HG03558 (cell line): ENCODE measurements around the gene GXYLT2.

Experiments
- ATAC-seq: cut with Tn5 transposase; IDR thresholded peaks from one replicate; pipeline ENCODE4 v1.9.1; 2021; ENCODE audit warnings: moderate number of reproducible peaks; ENCODE audit not compliant: unreplicated experiment; ENCODE audit errors: extremely low read depth

The GXYLT2 gene, protein sequence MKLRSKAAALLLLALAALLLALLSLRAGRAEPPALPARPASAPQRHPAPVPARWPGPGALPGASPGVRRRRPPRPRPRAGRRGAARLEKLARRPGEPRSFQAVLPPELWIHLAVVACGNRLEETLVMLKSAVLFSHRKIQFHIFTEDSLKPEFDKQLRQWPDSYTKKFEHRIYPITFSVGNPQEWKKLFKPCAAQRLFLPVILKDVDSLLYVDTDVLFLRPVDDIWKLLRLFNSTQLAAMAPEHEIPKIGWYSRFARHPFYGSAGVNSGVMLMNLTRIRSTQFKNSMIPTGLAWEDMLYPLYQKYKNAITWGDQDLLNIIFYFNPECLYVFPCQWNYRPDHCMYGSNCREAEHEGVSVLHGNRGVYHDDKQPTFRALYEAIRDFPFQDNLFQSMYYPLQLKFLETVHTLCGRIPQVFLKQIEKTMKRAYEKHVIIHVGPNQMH

GRCh38 chr3:72887705-72888545 is at the start of gene GXYLT2:
Gene GXYLT2 (plus strand): TSS chr3:72888046. CDS start chr3:72888234, 188 bp downstream.
- no peak for ATAC-seq

- ATAC-seq = no peak
These were observed 48.8 kb upstream of the GXYLT2 start for GRCh38 chr3:72839057-72839456.

GRCh38 chr3:72844436-72844993 is 43.3 kb upstream of the GXYLT2 start:
- ATAC-seq = peak; percentile 30

GRCh38 chr3:72846166-72846565 is 41.7 kb upstream of the GXYLT2 start:
- no peak for ATAC-seq

DNA sequence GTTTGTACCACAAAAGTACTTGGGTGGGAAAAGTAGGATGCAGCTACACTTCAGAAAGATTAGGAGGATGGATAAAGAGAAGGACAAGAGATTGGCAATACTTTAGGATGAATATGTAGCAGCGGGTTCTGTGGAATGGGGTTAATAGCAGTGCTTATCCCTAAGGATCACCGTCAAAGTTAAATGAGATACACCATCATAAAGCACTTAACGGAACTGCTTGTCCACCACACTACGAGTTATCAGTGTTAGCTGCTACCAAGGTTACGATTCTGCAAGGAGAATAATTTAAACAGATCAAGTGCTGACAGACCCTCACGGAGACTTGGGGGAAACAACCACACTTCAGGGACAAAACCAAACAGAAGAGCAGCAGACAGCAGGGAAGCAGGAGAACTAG is 40.6 kb upstream of the GXYLT2 start:
- ATAC-seq = no peak

GRCh38 chr3:72847751-72848702 is 39.8 kb upstream of the GXYLT2 start, which contains the start of gene SHQ1:
Gene SHQ1 (minus strand): TSS chr3:72848445. CDS start chr3:72848340, 105 bp downstream.
- peak; percentile 59 for ATAC-seq

- ATAC-seq = peak; percentile 19
These were observed 39.2 kb upstream of the GXYLT2 start for GRCh38 chr3:72848703-72849081.

DNA sequence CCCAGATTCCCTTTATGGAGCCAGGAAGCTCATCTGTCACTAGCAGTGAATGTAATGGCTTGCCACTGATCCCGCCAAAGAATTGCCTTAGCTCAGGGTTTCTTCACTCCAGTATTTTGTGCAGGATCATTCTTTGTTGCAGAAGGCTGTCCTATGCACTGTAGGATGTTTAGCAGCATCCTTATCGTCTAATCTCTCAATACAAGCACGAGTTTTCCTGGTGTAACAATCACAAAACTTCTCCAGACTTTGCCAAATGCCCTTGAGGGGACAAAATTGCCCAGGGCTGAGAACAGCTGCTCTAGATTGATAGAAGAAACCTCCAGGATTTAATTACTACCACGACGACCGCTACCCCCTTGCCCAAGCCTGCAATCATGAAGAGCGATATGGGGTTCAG is 32.8 kb upstream of the GXYLT2 start:
- ATAC-seq = no peak

GRCh38 chr3:72860053-72860452 is 27.8 kb upstream of the GXYLT2 start:
- ATAC-seq = no peak

GRCh38 chr3:72860846-72861245 is 27.0 kb upstream of the GXYLT2 start:
- no peak for ATAC-seq

DNA sequence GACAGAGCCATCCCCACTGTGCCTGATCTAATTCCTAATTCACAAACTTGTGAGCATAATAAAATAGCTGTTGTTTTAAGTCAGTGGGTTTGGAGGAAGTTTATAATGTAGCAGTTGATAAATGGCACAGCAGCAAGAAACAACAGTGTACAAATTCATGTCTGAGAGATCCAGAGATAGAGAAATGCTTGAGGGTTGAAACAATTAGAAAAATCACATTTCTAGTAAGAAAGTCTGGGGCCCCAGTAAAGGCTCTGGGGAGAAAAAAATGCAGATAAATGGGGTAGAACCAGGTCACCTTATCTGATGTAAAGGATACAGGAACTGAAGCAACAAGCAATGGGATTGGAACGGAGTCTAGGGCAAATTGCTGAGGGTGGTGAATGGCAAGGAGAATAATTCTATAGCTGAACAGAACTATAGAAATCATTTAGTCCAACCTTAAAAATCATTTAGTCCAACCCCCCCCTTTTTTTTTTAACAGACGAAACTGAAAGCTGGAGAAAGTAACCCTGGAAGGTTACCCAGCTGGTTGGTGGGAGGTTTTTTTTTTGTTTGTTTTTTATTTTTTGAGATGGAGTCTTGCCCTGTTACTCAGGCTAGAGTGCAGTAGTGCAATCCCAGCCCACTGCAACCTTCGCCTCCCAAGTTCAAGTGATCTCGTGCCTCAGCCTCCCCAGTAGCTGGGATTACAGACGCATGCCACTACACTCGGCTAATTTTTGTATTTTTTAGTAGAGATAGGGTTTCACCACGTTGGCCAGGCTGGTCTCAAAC is 25.3 kb upstream of the GXYLT2 start:
- ATAC-seq = no peak

DNA sequence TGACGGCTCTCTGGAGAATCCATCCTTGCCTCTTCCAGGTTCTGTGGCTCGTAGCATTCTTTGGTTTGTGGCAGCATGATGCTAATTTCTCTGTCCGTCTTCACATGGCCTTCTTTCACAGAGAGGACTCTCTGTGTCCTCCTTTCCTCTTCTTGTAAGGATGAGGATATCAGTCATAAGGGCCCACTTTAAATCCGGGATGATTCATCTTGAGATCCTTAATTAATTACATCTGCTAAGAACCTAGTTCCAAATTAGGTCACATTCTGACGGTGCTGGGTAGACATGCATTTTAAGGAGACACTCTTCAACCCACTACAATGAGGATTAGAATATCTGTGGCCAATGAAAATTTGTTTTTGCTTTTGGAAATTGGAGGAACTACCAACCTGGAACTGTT is 15.7 kb upstream of the GXYLT2 start:
- ATAC-seq = no peak

DNA sequence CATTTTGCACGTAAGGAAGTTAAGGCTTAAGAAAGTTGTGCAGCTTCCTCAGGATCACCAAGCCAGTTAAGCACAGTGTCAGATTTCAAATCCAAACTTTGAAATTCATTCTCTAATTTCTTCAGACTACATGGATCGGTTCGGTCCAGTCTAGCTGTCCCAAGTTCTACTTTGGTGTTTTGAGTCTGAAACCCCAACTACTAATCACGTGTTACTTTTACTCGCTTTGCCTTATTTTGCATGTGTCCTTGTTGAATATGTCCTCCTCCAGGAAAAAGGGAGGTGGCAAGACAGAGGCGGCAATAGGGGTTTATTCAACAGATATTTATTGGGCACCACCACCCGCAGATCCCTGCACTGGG is 522 bp upstream of the GXYLT2 start:
- no peak for ATAC-seq

DNA sequence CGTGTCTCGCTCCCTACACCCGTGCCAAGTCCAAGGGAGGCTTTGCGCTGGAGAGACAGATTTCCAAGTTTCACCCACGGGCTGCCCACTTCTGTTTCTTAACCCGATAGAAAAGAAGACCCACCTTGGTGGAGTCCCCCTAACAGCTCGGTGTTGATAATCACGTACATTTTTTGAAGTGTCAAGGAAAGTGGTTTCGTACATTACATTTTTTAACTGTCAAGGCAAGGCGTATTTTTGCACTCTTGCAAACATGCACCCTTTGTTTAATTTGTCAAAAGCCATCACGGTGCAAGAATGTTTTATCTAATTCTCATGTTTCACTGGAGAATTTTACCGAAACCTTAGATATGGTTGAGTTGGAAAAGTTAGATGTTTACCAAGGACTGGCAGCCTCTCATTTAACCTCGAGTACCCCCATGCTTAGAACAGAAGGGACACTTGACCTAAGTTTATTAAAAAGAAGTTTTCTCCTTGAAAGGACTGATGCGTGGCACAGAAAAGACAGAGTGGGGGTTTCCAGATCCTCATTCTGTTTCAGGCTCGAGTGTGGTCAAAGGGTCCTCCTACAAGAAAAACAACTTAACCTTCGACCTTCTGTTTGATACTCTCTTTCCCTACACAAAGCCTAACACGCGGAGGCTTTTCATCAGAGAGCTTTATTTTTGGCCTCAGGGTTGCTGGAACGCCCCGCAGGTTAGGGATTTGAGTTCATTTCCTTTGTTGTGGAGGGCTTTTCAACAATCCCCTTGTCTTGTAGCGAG is 882 bp downstream of the GXYLT2 start:
- ATAC-seq = no peak

GRCh38 chr3:72889310-72890165 is 1.7 kb downstream of the GXYLT2 start:
- ATAC-seq = no peak

DNA sequence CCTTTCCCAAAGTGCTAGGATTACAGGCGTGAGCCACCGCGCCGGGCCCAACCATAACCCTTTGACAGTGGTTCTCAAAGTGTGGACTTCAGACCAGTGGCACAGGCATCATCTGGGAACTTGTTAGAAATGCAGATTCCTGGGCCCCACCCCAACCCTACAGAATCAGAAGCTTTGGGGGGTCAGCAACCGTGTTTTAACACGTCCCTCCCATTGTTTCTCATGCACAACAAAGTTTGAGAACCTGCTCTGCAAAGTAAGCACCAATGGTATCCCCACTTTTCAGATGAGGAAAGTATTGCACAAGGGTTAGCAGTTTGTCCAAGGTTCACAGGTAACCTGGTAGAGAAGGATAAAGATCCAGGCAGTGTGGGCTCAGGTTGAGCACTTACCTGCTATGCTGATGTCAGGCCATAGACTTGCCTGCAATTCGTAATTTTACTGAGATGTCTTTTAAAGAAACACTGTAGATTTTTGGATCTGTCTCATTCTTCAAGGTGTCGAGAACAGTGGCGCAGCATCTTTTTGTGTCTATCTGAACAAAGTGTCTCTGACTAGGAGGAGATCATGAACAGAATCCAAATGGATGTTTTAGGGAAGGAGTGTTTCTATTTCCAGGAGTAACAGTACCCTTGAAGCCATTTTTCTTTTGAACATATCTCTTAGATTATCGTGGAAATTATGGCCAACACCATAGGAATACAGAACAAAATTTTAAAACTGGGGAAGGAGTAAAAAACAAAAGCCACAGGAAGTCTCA is 2.5 kb downstream of the GXYLT2 start:
- ATAC-seq = no peak
